GM18519 (cell line): Measurements from ENCODE around the gene SNRPA1.
"Not testable (repeated sequence)": the region's sequence is repeated elsewhere in the genome, so short reads cannot be mapped to it uniquely, and the experiment has no call there.

Source experiments
- ATAC-seq: cut with Tn5 transposase; IDR thresholded peaks from one replicate; pipeline ENCODE4 v1.9.1; 2021; ENCODE audit warnings: mild to moderate bottlenecking, moderate library complexity; ENCODE audit not compliant: unreplicated experiment, low FRiP score

SNRPA1 gene

DNA sequence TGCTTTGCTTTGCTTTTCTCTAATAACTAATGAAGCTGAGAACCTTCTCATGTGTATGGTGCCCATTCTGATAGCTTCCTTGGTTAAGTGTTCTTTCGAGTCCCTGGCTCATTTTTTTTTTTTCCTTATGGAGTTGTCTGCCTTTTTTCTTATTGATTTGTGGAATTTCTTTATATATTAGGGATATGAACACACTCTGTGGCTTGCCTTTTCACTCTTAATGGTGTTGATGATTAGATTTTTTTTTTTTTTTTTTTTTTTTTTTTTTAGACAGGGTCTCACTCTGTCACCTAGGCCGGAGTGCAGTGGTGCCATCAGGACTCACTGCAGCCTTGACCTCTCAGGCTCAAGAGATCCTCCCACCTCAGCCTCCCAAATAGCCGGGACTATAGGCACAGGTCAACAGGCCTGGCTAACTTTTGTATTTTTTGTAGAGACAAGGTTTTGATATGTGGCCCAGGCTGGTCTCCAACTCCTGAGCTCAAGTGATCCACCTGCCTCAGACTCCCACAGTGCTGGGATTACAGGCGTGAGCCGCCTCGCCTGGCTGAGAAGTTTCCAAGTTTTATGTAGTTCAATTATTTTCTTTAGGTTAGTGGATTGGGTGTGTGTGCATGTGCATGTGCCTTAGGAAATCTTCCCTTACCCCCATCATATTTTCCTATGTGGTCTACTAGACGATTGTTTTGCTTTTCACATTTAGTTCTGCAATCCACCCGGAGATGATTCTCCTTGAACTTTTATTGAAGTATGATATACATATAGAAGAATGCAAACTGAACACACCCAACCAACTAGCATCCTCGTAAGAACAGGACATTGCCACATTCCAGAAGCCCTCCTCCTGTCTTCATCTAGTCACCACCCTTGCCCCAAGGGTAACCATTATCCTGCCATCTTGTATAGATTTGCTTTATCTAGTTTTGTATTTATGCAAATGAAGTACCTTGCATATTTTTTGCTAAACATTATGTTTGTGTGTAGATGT is 1.7 kb upstream of the SNRPA1 start:
- ATAC-seq, result no peak

DNA sequence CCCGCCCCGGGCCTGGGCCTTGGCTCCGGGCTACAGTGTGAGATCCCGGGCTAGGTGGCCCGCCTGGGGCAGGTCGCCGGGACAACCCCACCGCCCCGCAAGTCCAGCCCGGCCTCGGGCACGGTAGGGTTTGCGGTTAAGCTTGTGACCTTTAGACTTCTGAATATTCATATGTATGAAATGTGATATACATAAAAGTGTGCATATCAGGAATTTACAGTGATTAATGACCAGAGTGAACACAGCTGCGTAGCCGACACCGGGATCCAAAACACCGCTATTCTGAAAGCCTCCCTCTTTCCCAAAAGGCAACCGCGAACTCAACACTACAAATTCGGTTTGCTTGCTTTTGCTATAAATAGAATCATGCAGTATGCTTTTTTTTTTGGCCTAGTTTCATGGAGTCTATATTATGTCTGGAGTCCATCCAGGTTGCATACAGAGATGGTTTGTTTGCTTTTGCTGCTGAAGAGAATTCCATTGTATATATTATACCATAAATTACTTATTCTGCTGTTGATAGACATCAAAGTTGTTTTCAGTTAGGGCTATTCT is 636 bp upstream of the SNRPA1 start:
- ATAC-seq, result no peak

- ATAC-seq, result no peak
Measured at GRCh38 chr15:101293122-101293521, 1.9 kb downstream of the SNRPA1 start.

GRCh38 chr15:101288905-101289513 is 6.0 kb downstream of the SNRPA1 start:
- ATAC-seq, result no peak

- not testable (repeated sequence) for ATAC-seq
Measured at GRCh38 chr15:101287342-101287741, 7.7 kb downstream of the SNRPA1 start.

- ATAC-seq, result no peak
Measured at GRCh38 chr15:101286471-101287114, 8.5 kb downstream of the SNRPA1 start.

DNA sequence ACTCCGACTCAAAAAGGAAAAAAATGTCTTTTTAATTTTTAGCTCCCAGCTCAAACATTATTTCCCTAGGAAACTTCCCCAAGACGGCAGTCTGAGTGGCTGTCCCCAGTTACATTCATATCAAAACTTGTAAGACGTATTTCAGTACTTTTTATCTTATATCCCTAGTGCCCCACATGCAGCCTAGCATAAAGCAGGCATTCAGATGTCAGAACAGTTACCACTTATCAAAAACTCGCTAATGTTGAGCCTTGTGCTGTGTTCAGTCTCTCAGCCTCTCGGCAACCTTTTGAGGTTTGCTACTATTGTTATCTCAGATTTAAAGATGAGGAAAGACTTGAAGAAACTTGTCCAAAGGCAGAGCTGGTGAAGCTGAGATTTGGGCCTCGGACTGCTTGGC is 11.1 kb downstream of the SNRPA1 start:
- ATAC-seq, result no peak

- ATAC-seq, result no peak
Measured at GRCh38 chr15:101280007-101280406, 15.0 kb downstream of the SNRPA1 start.

- ATAC-seq, result no peak
Measured at GRCh38 chr15:101277943-101278564, 17.0 kb downstream of the SNRPA1 start.

DNA sequence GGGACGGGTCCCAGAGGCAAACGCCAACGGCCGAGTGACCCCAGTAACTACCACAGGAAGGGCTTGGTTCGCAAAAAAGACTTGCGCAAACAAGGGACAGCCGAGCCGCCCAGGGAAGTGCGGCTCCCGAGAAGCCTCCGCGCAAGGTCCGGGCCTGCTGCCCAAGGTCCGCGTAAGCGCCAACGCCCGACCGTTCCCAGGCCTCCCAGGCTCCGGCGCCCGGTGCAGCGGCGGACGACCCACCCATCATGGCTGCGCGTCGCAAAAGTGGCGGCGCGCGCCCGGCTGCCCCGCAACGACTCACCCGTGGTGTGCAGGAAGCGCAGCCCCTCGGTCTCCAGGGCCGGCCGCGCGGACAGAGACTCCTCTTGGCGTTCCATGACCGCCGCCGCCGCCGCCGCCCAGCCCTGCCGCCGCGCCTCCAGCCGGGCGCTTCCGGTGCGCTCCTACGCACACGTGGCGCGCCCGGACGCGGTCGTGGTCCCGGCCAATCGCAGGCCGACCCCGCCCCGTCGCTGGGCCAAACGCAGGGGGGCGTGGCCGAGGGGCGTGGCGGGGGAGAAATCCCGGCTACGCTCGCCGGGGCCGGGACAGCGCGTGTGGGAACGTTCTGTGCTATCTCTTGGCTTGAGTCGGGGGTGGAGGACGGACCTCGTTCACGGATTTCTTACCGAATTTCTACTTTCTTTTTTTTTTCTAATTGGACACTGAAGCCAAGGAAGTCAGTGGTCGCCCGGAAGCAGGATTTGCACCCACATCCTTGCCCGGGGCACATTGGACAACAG is 17.8 kb downstream of the SNRPA1 start, which contains the start of gene SELENOS:
Gene SELENOS, minus strand, starts transcription at position 448 of the 785 bp plus-strand sequence. Its CDS starts 68 bp downstream, at position 380.
- ATAC-seq, result peak; percentile 80

- ATAC-seq, result no peak
Measured at GRCh38 chr15:101276501-101277037, 18.5 kb downstream of the SNRPA1 start.

DNA sequence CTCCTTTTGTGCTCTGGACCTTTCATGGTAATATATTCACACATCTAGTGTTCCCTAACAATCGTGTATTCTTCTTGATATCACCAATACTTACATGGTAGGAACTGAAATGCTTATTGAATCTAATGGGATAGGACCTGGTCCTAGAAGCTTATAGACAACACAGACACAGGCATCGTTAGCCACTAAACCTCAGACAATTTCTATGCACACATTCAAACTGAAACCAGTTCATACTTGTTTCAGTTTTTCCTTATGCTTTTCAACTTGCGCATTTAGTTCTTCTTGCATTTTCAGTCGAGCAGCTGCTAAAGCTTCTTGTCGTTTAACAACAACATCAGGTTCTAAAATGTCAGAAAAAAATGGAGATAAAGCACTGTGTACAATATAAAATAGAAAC is 20.0 kb downstream of the SNRPA1 start:
- ATAC-seq, result peak; percentile 30

DNA sequence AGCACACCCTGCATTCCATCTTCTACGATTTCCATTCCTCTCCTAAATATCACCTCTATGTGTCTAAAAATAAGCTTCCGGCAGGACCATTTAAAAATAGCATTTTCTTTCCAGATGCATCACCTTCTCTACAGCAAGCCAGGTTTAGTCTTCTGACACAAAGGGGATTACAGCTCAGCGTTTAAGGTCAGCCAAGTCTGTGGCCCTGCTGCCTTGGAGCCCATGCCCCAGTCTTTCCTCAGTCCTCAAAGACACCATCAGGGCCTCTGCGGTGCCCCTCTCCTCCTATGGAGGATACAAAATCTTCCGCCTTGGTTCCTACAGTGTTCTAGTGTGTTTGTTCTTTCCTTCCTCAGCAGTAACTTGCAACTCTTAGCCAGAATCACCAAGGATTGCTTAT is 21.5 kb downstream of the SNRPA1 start:
- ATAC-seq, result no peak

GRCh38 chr15:101272584-101272983 is 22.5 kb downstream of the SNRPA1 start:
- no peak for ATAC-seq

- ATAC-seq, result no peak
Measured at GRCh38 chr15:101269479-101270223, 25.4 kb downstream of the SNRPA1 start.

DNA sequence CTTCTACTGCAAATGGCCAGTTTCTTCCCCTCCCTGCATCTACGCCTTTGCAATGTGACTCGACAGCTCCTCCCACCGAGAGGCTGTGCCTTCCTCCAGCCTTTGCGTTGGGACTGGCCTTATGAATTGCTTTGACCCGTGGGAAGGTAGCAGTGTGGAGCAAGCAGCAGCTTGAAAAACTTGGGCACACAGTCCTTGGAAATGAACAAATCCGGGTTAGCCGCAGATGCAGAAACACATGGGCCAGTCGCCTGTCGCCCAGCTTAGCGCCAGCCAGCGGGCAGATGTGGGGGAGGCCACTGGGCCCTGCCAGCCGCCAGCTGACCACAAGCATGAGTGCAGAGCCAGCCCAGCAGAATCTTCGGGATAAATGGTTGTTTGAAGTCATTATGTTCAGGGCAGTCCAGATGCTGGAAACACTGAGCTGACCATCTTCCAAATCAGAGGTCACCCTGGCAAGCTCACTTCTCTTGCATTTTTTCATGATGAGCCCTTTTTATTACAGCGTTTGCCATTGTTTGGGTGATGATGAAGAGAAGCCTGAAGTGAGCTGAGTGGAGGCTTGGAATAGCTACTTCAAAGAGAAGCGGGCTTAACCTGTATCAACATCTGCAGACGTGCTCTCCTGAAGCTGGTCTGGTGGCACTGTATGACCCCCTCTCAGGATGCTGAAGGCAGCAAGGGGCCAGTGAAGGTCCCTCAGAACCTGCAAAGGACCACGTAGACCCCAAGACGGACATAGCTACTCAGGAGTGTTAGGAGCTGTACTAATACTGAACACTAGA is 27.5 kb downstream of the SNRPA1 start:
- ATAC-seq, result no peak

DNA sequence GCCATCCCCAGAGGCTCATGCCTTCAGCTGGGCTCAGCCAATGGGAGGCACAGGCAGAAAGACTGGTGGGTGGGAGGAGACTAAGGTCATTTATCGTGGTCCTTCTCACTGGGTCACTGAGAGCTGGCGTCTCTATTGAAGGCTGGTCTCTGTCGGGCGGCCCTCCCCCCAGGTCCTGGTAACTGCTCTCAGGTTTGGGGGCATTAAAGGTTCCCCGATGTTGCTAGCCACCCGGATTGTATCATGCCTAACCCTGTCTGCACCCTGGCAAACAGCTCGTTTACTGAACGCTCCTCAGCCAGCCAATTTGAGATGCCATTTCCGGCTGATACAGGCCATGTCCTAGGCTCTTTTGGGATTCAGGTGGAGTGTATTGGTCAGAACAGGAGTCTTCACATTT is 28.3 kb downstream of the SNRPA1 start:
- ATAC-seq, result no peak

- ATAC-seq, result no peak
Measured at GRCh38 chr15:101266034-101266433, 29.0 kb downstream of the SNRPA1 start.
